Endodermal cell (in vitro differentiated cells): ENCODE measurements around the gene KLHL22. TPM values are rescaled to one million over a fixed set of nuclear protein-coding genes. Genes with fewer than 3 reads are reported as not detected.
"Not testable (repeated sequence)": the region's sequence is repeated elsewhere in the genome, so short reads cannot be mapped to it uniquely, and the experiment has no call there.

Experiments
- DNase-seq: peaks from one replicate; pipeline ENCODE4 v3.0.0-alpha.2; 2017
- H3K27ac ChIP-seq: 2 replicates; pipeline ENCODE4 v1.5.1; 2013; ENCODE audit warnings: mild to moderate bottlenecking, low read depth, low read length, moderate library complexity
- H3K27me3 ChIP-seq: 2 replicates; pipeline ENCODE4 v1.6.1; 2013; ENCODE audit warnings: mild to moderate bottlenecking, low read length, moderate library complexity; ENCODE audit not compliant: insufficient read depth, control insufficient read depth, poor library complexity, severe bottlenecking
- H3K36me3 ChIP-seq: 2 replicates; pipeline ENCODE4 v1.7.0; 2013; ENCODE audit warnings: mild to moderate bottlenecking, low read length, moderate library complexity; ENCODE audit not compliant: control insufficient read depth, insufficient read depth
- H3K4me1 ChIP-seq: one replicate; pipeline ENCODE4 v1.7.0; 2013; ENCODE audit warnings: low read length; ENCODE audit not compliant: control insufficient read depth, insufficient read depth
- H3K4me3 ChIP-seq: 2 replicates; pipeline ENCODE4 v1.5.1; 2013; ENCODE audit warnings: mild to moderate bottlenecking, low read length, moderate library complexity
- H3K9ac ChIP-seq: 2 replicates; pipeline ENCODE4 v1.6.1; 2013; ENCODE audit warnings: mild to moderate bottlenecking, low read length, moderate library complexity; ENCODE audit not compliant: poor library complexity, severe bottlenecking; ENCODE audit errors: extremely low read depth
- H3K9me3 ChIP-seq: 2 replicates; pipeline ENCODE4 v1.6.1; 2013; ENCODE audit warnings: mild to moderate bottlenecking, low read length, moderate library complexity; ENCODE audit not compliant: control insufficient read depth
- H3K27ac Mint-ChIP-seq: 2 replicates; pipeline ENCODE4 v1.8.0; 2020; ENCODE audit warnings: mixed read lengths
- H3K27me3 Mint-ChIP-seq: 2 replicates; pipeline ENCODE4 v1.8.0; 2021; ENCODE audit warnings: mild to moderate bottlenecking, mixed read lengths; ENCODE audit not compliant: insufficient read depth
- H3K36me3 Mint-ChIP-seq: 2 replicates; pipeline ENCODE4 v1.8.0; 2020; ENCODE audit warnings: low read depth, mixed read lengths
- H3K4me1 Mint-ChIP-seq: 2 replicates; pipeline ENCODE4 v1.8.0; 2020; ENCODE audit warnings: mixed read lengths
- H3K4me3 Mint-ChIP-seq: 2 replicates; pipeline ENCODE4 v1.8.0; 2020; ENCODE audit warnings: mild to moderate bottlenecking, moderate library complexity, mixed read lengths
- H3K9me3 Mint-ChIP-seq: 2 replicates; pipeline ENCODE4 v1.8.0; 2020; ENCODE audit warnings: mild to moderate bottlenecking, mixed read lengths
- CTCF ChIP-seq: fragments of 200-600 bp; sonication (generic); conservative IDR thresholded peaks from 2 replicates; pipeline ENCODE4 v1.5.0; 2021; ENCODE audit warnings: antibody characterized with exemption, mild to moderate bottlenecking
- WGBS, 2 experiments: methylation state at CpG; one replicate each; pipeline versions ENCODE4 v1.1.5 to v1.1.7; 2013; ENCODE audit warnings: missing lambda C conversion rate in 2 of 2, mixed read lengths in 1 of 2; ENCODE audit not compliant: insufficient coverage in 1 of 2, insufficient read length in 1 of 2; 5-methylcytosine and 5-hydroxymethylcytosine counted together
- total RNA-seq, 2 donors: library from RNA; stranded (reverse); fragmentation: NEBNext Ultra II Directional in 1 of 2; extraction: Animal tissue kit (Norgen Biotek cat#: 25700) in 1 of 2; gene quantifications; 2 replicates in 1 of 2; 3 replicates in 1 of 2; pipeline ENCODE4 v1.2.1, GENCODE V29; 2021

Gene KLHL22
- total RNA-seq, 2 donors from 2014 or later: 26.5 to 32.8 TPM

GRCh38 chr22:20420157-20420842 lies 75.3 kb downstream of the KLHL22 start:
- H3K27ac Mint-ChIP-seq: no peak overlapping the region
- 90 to 93% methylated on average over 7 to 11 of the region's 11 CpGs for WGBS, 2 experiments
- no peaks in the 10 kb centered on the region for H3K9me3 ChIP-seq

GRCh38 chr22:20419664-20419951 lies 76.0 kb downstream of the KLHL22 start:
- H3K4me3 ChIP-seq: no peak overlapping the region
- no peak overlapping the region for H3K9ac ChIP-seq
- H3K4me1 Mint-ChIP-seq: peaks cover 4% of the 10 kb centered on the region
- H3K27ac ChIP-seq: no peak overlapping the region
- H3K9me3 Mint-ChIP-seq: no peaks in the 10 kb centered on the region
- H3K27ac Mint-ChIP-seq: no peak overlapping the region
- no peaks in the 10 kb centered on the region for H3K9me3 ChIP-seq
- TF ChIP-seq CTCF: no peak
- no peak overlapping the region for H3K4me3 Mint-ChIP-seq
- H3K27me3 Mint-ChIP-seq: peaks cover 9% of the 10 kb centered on the region
- no peaks in the 10 kb centered on the region for H3K27me3 ChIP-seq
- no peaks in the 10 kb centered on the region for H3K4me1 ChIP-seq
- WGBS, 2 experiments: 100% methylated on average over 1 of the region's 2 CpGs
- DNase-seq: no peak
- H3K36me3 Mint-ChIP-seq: no peaks in the 10 kb centered on the region
- H3K36me3 ChIP-seq: no peaks in the 10 kb centered on the region

More at GRCh38 chr22:20420157-20420842, 75.3 kb downstream of the KLHL22 start:
- no peak for DNase-seq
- no peak overlapping the region for H3K9ac ChIP-seq
- Mint-ChIP-seq H3K36me3 (peaks cover 5% of the 10 kb centered on the region), H3K27me3 (peaks cover 9% of the 10 kb centered on the region), H3K4me1 (peaks cover 4% of the 10 kb centered on the region), H3K9me3 (no peaks in the 10 kb centered on the region), H3K4me3 (no peak overlapping the region)
- H3K4me1 ChIP-seq: no peaks in the 10 kb centered on the region
- H3K27ac ChIP-seq: no peak overlapping the region
- no peaks in the 10 kb centered on the region for H3K27me3 ChIP-seq
- no peak for TF ChIP-seq CTCF
- no peaks in the 10 kb centered on the region for H3K36me3 ChIP-seq
- H3K4me3 ChIP-seq: no peak overlapping the region

GRCh38 chr22:20418211-20418788 lies 77.3 kb downstream of the KLHL22 start:
- H3K4me3 Mint-ChIP-seq: peak overlapping the region; percentile 51
- peaks cover 9% of the 10 kb centered on the region for H3K27me3 Mint-ChIP-seq
- Histone ChIP-seq H3K9ac (peak overlapping the region; percentile 41), H3K36me3 (no peaks in the 10 kb centered on the region), H3K27ac (no peak overlapping the region), H3K27me3 (no peaks in the 10 kb centered on the region), H3K4me1 (no peaks in the 10 kb centered on the region), H3K4me3 (peak overlapping the region; percentile 71), H3K9me3 (no peaks in the 10 kb centered on the region)
- no peaks in the 10 kb centered on the region for H3K36me3 Mint-ChIP-seq
- no peaks in the 10 kb centered on the region for H3K9me3 Mint-ChIP-seq
- WGBS, 2 experiments: 28 to 30% methylated on average over 18 to 42 of the region's 42 CpGs
- no peak overlapping the region for H3K27ac Mint-ChIP-seq
- DNase-seq: peak; percentile 92
- H3K4me1 Mint-ChIP-seq: no peaks in the 10 kb centered on the region
- peak; percentile 96 for TF ChIP-seq CTCF

- not testable (repeated sequence) for H3K4me3 Mint-ChIP-seq, H3K9ac ChIP-seq
- 93 to 100% methylated on average over 3 of the region's 3 CpGs for WGBS, 2 experiments
These were observed 79.9 kb downstream of the KLHL22 start for GRCh38 chr22:20415699-20416098.

GRCh38 chr22:20415241-20415640 lies 80.4 kb downstream of the KLHL22 start:
- 90% methylated on average over 3 of the region's 3 CpGs; no CpG with 5 or more reads in 1 of the 2 experiments for WGBS, 2 experiments
- H3K4me3 Mint-ChIP-seq, DNase-seq, H3K4me1 Mint-ChIP-seq, H3K9me3 Mint-ChIP-seq, H3K9ac ChIP-seq, H3K27me3 Mint-ChIP-seq, H3K27me3 ChIP-seq, H3K4me1 ChIP-seq, H3K27ac ChIP-seq, H3K27ac Mint-ChIP-seq, H3K9me3 ChIP-seq, H3K36me3 Mint-ChIP-seq, H3K4me3 ChIP-seq, H3K36me3 ChIP-seq: not testable (repeated sequence)

More at GRCh38 chr22:20415699-20416098, 79.9 kb downstream of the KLHL22 start:
- H3K36me3 ChIP-seq, H3K27ac ChIP-seq, H3K4me1 Mint-ChIP-seq, H3K9me3 ChIP-seq, H3K4me3 ChIP-seq, H3K4me1 ChIP-seq, H3K9me3 Mint-ChIP-seq, H3K27me3 Mint-ChIP-seq, H3K27me3 ChIP-seq, H3K27ac Mint-ChIP-seq, H3K36me3 Mint-ChIP-seq, DNase-seq: not testable (repeated sequence)
